Endothelial cell (in vitro differentiated cells): ENCODE results near the gene JAKMIP2. TPM values are rescaled to one million over a fixed set of nuclear protein-coding genes. Genes with fewer than 3 reads are reported as not detected.

Experiments used
- DNase-seq: peaks from one replicate; pipeline ENCODE4 v3.0.0; 2021; ENCODE audit warnings: low spot score
- H3K27ac Mint-ChIP-seq: one replicate; pipeline ENCODE4 v1.8.0; 2021; ENCODE audit warnings: mixed read lengths, inconsistent platforms; ENCODE audit not compliant: unreplicated experiment
- H3K27me3 Mint-ChIP-seq: one replicate; pipeline ENCODE4 v1.8.0; 2021; ENCODE audit warnings: mild to moderate bottlenecking, moderate library complexity, mixed read lengths, inconsistent platforms; ENCODE audit not compliant: unreplicated experiment
- H3K36me3 Mint-ChIP-seq: one replicate; pipeline ENCODE4 v1.8.0; 2021; ENCODE audit warnings: mild to moderate bottlenecking, low read depth, mixed read lengths, inconsistent platforms; ENCODE audit not compliant: unreplicated experiment
- H3K4me1 Mint-ChIP-seq: one replicate; pipeline ENCODE4 v1.8.0; 2021; ENCODE audit warnings: mild to moderate bottlenecking, mixed read lengths, inconsistent platforms; ENCODE audit not compliant: unreplicated experiment
- H3K4me3 Mint-ChIP-seq: one replicate; pipeline ENCODE4 v1.8.0; 2021; ENCODE audit warnings: mild to moderate bottlenecking, mixed read lengths, inconsistent platforms; ENCODE audit not compliant: unreplicated experiment
- H3K9me3 Mint-ChIP-seq: one replicate; pipeline ENCODE4 v1.8.0; 2021; ENCODE audit warnings: mixed read lengths, inconsistent platforms; ENCODE audit not compliant: unreplicated experiment
- CTCF ChIP-seq: fragments of 200-600 bp; sonication (generic); IDR thresholded peaks from one replicate; pipeline ENCODE4 v1.5.0; 2021; ENCODE audit warnings: antibody characterized with exemption; ENCODE audit not compliant: unreplicated experiment
- total RNA-seq: library from RNA; stranded (reverse); fragmentation: NEBNext Ultra II Directional; extraction: Animal tissue kit (Norgen Biotek cat#: 25700); gene quantifications from one replicate; pipeline ENCODE4 v1.2.1, GENCODE V29; 2021; ENCODE audit not compliant: unreplicated experiment

Gene JAKMIP2
- total RNA-seq, 1 donor from 2014 or later, result 4.3 TPM

- H3K9me3 Mint-ChIP-seq, result no peaks in the 10 kb centered on the region
- no peak for DNase-seq
- H3K4me1 Mint-ChIP-seq, result no peaks in the 10 kb centered on the region
- H3K36me3 Mint-ChIP-seq, result no peaks in the 10 kb centered on the region
- no peak overlapping the region for H3K27ac Mint-ChIP-seq
- no peak overlapping the region for H3K4me3 Mint-ChIP-seq
- no peak for TF ChIP-seq CTCF
- no peaks in the 10 kb centered on the region for H3K27me3 Mint-ChIP-seq
Measured at GRCh38 chr5:147685993-147686392, 96.5 kb downstream of the JAKMIP2 start.

- TF ChIP-seq CTCF, result no peak
Measured at GRCh38 chr5:147675168-147675567, 107.4 kb downstream of the JAKMIP2 start.

GRCh38 chr5:147674411-147674810 is 108.1 kb downstream of the JAKMIP2 start:
- no peak for TF ChIP-seq CTCF
- Mint-ChIP-seq H3K36me3 (no peaks in the 10 kb centered on the region), H3K27me3 (no peaks in the 10 kb centered on the region), H3K9me3 (no peaks in the 10 kb centered on the region), H3K27ac (no peak overlapping the region), H3K4me1 (no peaks in the 10 kb centered on the region), H3K4me3 (no peak overlapping the region)
- no peak for DNase-seq

More at GRCh38 chr5:147675168-147675567, 107.4 kb downstream of the JAKMIP2 start:
- no peak for DNase-seq
- Mint-ChIP-seq H3K4me3 (no peak overlapping the region), H3K4me1 (no peaks in the 10 kb centered on the region), H3K27ac (no peak overlapping the region), H3K9me3 (no peaks in the 10 kb centered on the region), H3K36me3 (no peaks in the 10 kb centered on the region), H3K27me3 (no peaks in the 10 kb centered on the region)

- Mint-ChIP-seq H3K27ac (no peak overlapping the region), H3K9me3 (no peaks in the 10 kb centered on the region), H3K27me3 (no peaks in the 10 kb centered on the region), H3K4me1 (no peaks in the 10 kb centered on the region), H3K36me3 (no peaks in the 10 kb centered on the region), H3K4me3 (no peak overlapping the region)
- TF ChIP-seq CTCF, result no peak
- DNase-seq, result no peak
Measured at GRCh38 chr5:147673791-147674190, 108.7 kb downstream of the JAKMIP2 start.

- no peak for TF ChIP-seq CTCF
- Mint-ChIP-seq H3K27me3 (no peaks in the 10 kb centered on the region), H3K27ac (no peak overlapping the region), H3K36me3 (no peaks in the 10 kb centered on the region), H3K4me1 (no peaks in the 10 kb centered on the region), H3K4me3 (no peak overlapping the region), H3K9me3 (no peaks in the 10 kb centered on the region)
- DNase-seq, result no peak
Measured at GRCh38 chr5:147673266-147673665, 109.3 kb downstream of the JAKMIP2 start.
